H9 (cell line): Measurements from ENCODE around the gene CDHR5. TPM values are rescaled to one million over a fixed set of nuclear protein-coding genes. Genes with fewer than 3 reads are reported as not detected.

Experiments used
- DNase-seq: peaks from one replicate; pipeline ENCODE4 v3.0.0-alpha.2; 2017
- H2AFZ ChIP-seq: one replicate; pipeline ENCODE4 v1.6.1; 2013; ENCODE audit warnings: mild to moderate bottlenecking, low read length, control low read depth, moderate library complexity
- H2AK5ac ChIP-seq: 2 replicates; pipeline ENCODE4 v1.6.1; 2013; ENCODE audit warnings: low read length, control low read depth, mixed read lengths; ENCODE audit not compliant: insufficient read length
- H2BK120ac ChIP-seq: one replicate; pipeline ENCODE4 v1.6.1; 2013; ENCODE audit warnings: low read depth, mild to moderate bottlenecking, low read length, control low read depth, inconsistent platforms; ENCODE audit not compliant: poor library complexity, severe bottlenecking
- H2BK12ac ChIP-seq: 2 replicates; pipeline ENCODE4 v1.6.1; 2013; ENCODE audit warnings: low read length, control low read depth, mixed read lengths, low read depth; ENCODE audit not compliant: insufficient read length
- H2BK15ac ChIP-seq: 2 replicates; pipeline ENCODE4 v1.6.1; 2013; ENCODE audit warnings: low read depth, low read length, control low read depth
- H2BK20ac ChIP-seq: one replicate; pipeline ENCODE4 v1.6.1; 2013; ENCODE audit warnings: low read depth, mild to moderate bottlenecking, low read length, control low read depth, inconsistent platforms; ENCODE audit not compliant: poor library complexity, severe bottlenecking
- H2BK5ac ChIP-seq: 2 replicates; pipeline ENCODE4 v1.6.1; 2013; ENCODE audit warnings: low read length, control low read depth, mixed read lengths; ENCODE audit not compliant: insufficient read length
- H3K14ac ChIP-seq: 2 replicates; pipeline ENCODE4 v1.6.1; 2013; ENCODE audit warnings: low read length, control low read depth; ENCODE audit not compliant: insufficient read depth
- H3K18ac ChIP-seq: 2 replicates; pipeline ENCODE4 v1.6.1; 2013; ENCODE audit warnings: low read depth, mild to moderate bottlenecking, mixed read lengths, low read length, control low read depth; ENCODE audit not compliant: insufficient read length
- H3K23ac ChIP-seq: 2 replicates; pipeline ENCODE4 v1.6.1; 2013; ENCODE audit warnings: low read length, control low read depth, mixed read lengths, low read depth; ENCODE audit not compliant: insufficient read length
- H3K23me2 ChIP-seq: 2 replicates; pipeline ENCODE4 v1.6.1; 2013; ENCODE audit warnings: low read depth, mild to moderate bottlenecking, mixed read lengths, low read length, control low read depth; ENCODE audit not compliant: insufficient read length, poor library complexity, severe bottlenecking
- H3K27ac ChIP-seq: 2 replicates; pipeline ENCODE4 v1.5.1; 2013; ENCODE audit warnings: low read length, control low read depth, mixed read lengths, low read depth; ENCODE audit not compliant: insufficient read length
- H3K27me3 ChIP-seq: 2 replicates; pipeline ENCODE4 v1.6.1; 2013; ENCODE audit warnings: low read length, control low read depth, inconsistent platforms; ENCODE audit not compliant: insufficient read depth
- H3K4ac ChIP-seq: 2 replicates; pipeline ENCODE4 v1.6.1; 2013; ENCODE audit warnings: low read depth, mild to moderate bottlenecking, control low read depth, inconsistent platforms, low read length, moderate library complexity
- H3K4me1 ChIP-seq: 2 replicates; pipeline ENCODE4 v1.6.1; 2013; ENCODE audit warnings: low read length, control low read depth, inconsistent platforms; ENCODE audit not compliant: insufficient read depth
- H3K4me2 ChIP-seq: 2 replicates; pipeline ENCODE4 v1.6.1; 2013; ENCODE audit warnings: low read length, control low read depth, mixed read lengths; ENCODE audit not compliant: insufficient read length, insufficient read depth
- H3K56ac ChIP-seq: 2 replicates; pipeline ENCODE4 v1.6.1; 2013; ENCODE audit warnings: low read depth, mild to moderate bottlenecking, mixed read lengths, low read length, control low read depth; ENCODE audit not compliant: insufficient read length
- H3K79me1 ChIP-seq: 2 replicates; pipeline ENCODE4 v1.6.1; 2013; ENCODE audit warnings: low read depth, mild to moderate bottlenecking, moderate library complexity, low read length, control low read depth, inconsistent platforms; ENCODE audit not compliant: insufficient read depth, poor library complexity, severe bottlenecking
- H3K79me2 ChIP-seq: 2 replicates; pipeline ENCODE4 v1.6.1; 2013; ENCODE audit warnings: low read length, control low read depth, inconsistent platforms; ENCODE audit not compliant: insufficient read depth
- H3K9ac ChIP-seq: 2 replicates; pipeline ENCODE4 v1.6.1; 2013; ENCODE audit warnings: low read length, control low read depth, mixed read lengths; ENCODE audit not compliant: insufficient read length; ENCODE audit errors: extremely low read depth
- H3K9me3 ChIP-seq: one replicate; pipeline ENCODE4 v1.6.1; 2013; ENCODE audit warnings: low read depth, low read length, inconsistent platforms; ENCODE audit not compliant: control insufficient read depth
- H3T11ph ChIP-seq: one replicate; pipeline ENCODE4 v1.6.1; 2013; ENCODE audit warnings: mild to moderate bottlenecking, low read length, control low read depth, inconsistent platforms
- H4K20me1 ChIP-seq: one replicate; pipeline ENCODE4 v1.6.1; 2013; ENCODE audit not compliant: control insufficient read depth, insufficient read length, insufficient read depth
- H4K5ac ChIP-seq: 2 replicates; pipeline ENCODE4 v1.6.1; 2013; ENCODE audit warnings: low read depth, mild to moderate bottlenecking, mixed read lengths, low read length, control low read depth; ENCODE audit not compliant: insufficient read length
- H4K8ac ChIP-seq: replicated peaks from 2 replicates; pipeline ENCODE4 v1.6.1; 2013; ENCODE audit warnings: low read length, control low read depth, mixed read lengths, low read depth; ENCODE audit not compliant: insufficient read length
- H4K91ac ChIP-seq: 2 replicates; pipeline ENCODE4 v1.6.1; 2013; ENCODE audit warnings: low read depth, mild to moderate bottlenecking, moderate library complexity, mixed read lengths, low read length, control low read depth; ENCODE audit not compliant: insufficient read length
- H3K27ac Mint-ChIP-seq, 3 experiments: 2 replicates in 2 of 3; 3 replicates in 1 of 3; pipeline ENCODE4 v1.8.0; 2020 to 2021; ENCODE audit warnings: mixed read lengths in 3 of 3, mild to moderate bottlenecking in 1 of 3, moderate library complexity in 1 of 3
- H3K27me3 Mint-ChIP-seq: 2 replicates; pipeline ENCODE4 v1.8.0; 2021; ENCODE audit warnings: low read depth, mild to moderate bottlenecking, moderate library complexity, mixed read lengths
- H3K36me3 Mint-ChIP-seq, 3 experiments: 2 replicates in 2 of 3; 3 replicates in 1 of 3; pipeline ENCODE4 v1.8.0; 2020 to 2021; ENCODE audit warnings: low read depth in 3 of 3, mixed read lengths in 3 of 3; ENCODE audit not compliant: insufficient read depth in 1 of 3
- H3K4me1 Mint-ChIP-seq, 2 experiments: 2 replicates each; pipeline ENCODE4 v1.8.0; 2020; ENCODE audit warnings: mixed read lengths in 2 of 2
- H3K4me3 Mint-ChIP-seq, 2 experiments: 2 replicates in 1 of 2; 3 replicates in 1 of 2; pipeline ENCODE4 v1.8.0; 2020 to 2021; ENCODE audit warnings: mild to moderate bottlenecking in 2 of 2, mixed read lengths in 2 of 2, moderate library complexity in 1 of 2
- H3K9me3 Mint-ChIP-seq, 2 experiments: 2 replicates in 1 of 2; 3 replicates in 1 of 2; pipeline ENCODE4 v1.8.0; 2020; ENCODE audit warnings: mild to moderate bottlenecking in 2 of 2, mixed read lengths in 2 of 2, moderate library complexity in 1 of 2
- WGBS: extraction: QIAGEN DNeasy Blood & Tissue Kit; methylation state at CpG from one replicate; pipeline ENCODE4 v1.1.7; 2013; ENCODE audit warnings: missing lambda C conversion rate, low lambda C conversion rate, mixed read lengths; ENCODE audit not compliant: insufficient read length; ENCODE audit errors: extremely low coverage; 5-methylcytosine and 5-hydroxymethylcytosine counted together
- total RNA-seq: library from RNA; stranded (reverse); gene quantifications from 2 replicates; pipeline ENCODE4 v1.2.1, GENCODE V29; 2021
- TF ChIP-seq, protein P1 (sequence below): fragments of 200-600 bp; sonication (generic); conservative IDR thresholded peaks from 3 replicates; pipeline ENCODE4 v1.8.0; 2021; ENCODE audit warnings: antibody characterized with exemption, mild to moderate bottlenecking

Gene CDHR5
- total RNA-seq, 1 experiment from 2014 or later: not detected

DNA sequence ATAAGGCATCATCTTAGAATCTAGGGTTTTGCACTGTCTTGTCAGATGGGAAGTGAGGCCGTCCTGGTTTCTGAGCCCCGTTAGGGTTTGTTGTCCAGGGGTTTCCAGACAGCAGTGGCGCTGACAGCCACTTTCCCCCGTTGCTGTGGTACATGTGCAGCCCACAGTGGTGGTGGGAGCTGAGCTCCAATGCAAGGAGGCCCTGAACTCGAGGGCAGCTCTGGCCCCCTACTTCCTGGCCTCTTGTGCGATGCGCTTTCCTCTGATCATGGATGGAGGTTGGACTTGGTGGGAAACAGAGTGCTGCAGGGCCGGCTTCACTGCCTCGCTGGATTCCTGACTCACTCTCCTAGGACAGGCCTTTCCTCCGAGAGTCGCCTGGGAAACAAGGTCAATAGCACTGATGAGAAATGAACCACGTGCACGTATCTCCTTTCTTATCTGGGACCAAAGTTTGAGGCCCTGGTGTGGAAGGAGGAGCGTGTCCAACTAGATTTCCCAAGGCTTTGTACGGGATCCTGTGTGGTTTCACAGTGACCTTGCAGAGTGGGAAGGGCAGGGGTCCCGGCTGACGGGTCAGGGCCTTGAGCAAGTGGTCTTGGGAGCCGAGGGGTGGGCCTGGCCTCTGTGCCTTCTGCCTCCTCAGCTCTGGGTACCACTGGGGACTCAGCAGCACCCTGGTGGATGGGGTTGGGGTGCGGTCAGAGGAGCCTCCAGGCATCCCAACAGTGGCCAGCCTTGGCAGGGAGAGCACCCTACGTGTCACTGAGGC lies 44.7 kb downstream of the CDHR5 start:
- peaks cover 13 to 39% (median 33%) of the 10 kb centered on the region in 3 experiments; a peak in 6 of 7 replicates for H3K36me3 Mint-ChIP-seq
- H3K18ac ChIP-seq: no peak overlapping the region
- peaks cover 42% of the 10 kb centered on the region; the same call in 1 of the 2 replicates for H3K79me2 ChIP-seq
- no peak overlapping the region for H2BK20ac ChIP-seq
- H3K56ac ChIP-seq: no peak overlapping the region
- H4K8ac ChIP-seq: no peak overlapping the region
- H2AK5ac ChIP-seq: no peak overlapping the region
- H3K4me3 Mint-ChIP-seq: no peak overlapping the region
- no peak overlapping the region for H2BK5ac ChIP-seq
- H3K27ac Mint-ChIP-seq: peak overlapping the region in 1 of 3 experiments; percentile 34; a peak in 1 of 7 replicates
- H3K4me1 ChIP-seq: no peaks in the 10 kb centered on the region
- no peak overlapping the region for H3K4ac ChIP-seq
- H3K14ac ChIP-seq: no peak overlapping the region
- H4K5ac ChIP-seq: no peak overlapping the region
- no peak overlapping the region for H3T11ph ChIP-seq
- H3K9me3 ChIP-seq: no peaks in the 10 kb centered on the region
- H3K23me2 ChIP-seq: peaks cover 10% of the 10 kb centered on the region
- WGBS: no CpG with 5 or more reads among the region's 20 CpGs
- peaks cover 3% of the 10 kb centered on the region for H4K20me1 ChIP-seq
- peaks cover 12 to 18% of the 10 kb centered on the region in 2 experiments for H3K4me1 Mint-ChIP-seq
- no peak overlapping the region for H3K4me2 ChIP-seq
- no peak overlapping the region for H4K91ac ChIP-seq
- no peak overlapping the region for H3K9ac ChIP-seq
- TF ChIP-seq, protein P1, sequence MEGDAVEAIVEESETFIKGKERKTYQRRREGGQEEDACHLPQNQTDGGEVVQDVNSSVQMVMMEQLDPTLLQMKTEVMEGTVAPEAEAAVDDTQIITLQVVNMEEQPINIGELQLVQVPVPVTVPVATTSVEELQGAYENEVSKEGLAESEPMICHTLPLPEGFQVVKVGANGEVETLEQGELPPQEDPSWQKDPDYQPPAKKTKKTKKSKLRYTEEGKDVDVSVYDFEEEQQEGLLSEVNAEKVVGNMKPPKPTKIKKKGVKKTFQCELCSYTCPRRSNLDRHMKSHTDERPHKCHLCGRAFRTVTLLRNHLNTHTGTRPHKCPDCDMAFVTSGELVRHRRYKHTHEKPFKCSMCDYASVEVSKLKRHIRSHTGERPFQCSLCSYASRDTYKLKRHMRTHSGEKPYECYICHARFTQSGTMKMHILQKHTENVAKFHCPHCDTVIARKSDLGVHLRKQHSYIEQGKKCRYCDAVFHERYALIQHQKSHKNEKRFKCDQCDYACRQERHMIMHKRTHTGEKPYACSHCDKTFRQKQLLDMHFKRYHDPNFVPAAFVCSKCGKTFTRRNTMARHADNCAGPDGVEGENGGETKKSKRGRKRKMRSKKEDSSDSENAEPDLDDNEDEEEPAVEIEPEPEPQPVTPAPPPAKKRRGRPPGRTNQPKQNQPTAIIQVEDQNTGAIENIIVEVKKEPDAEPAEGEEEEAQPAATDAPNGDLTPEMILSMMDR: no peak
- H3K79me1 ChIP-seq: peaks cover 14% of the 10 kb centered on the region
- no peaks in the 10 kb centered on the region; the same call in 1 of the 2 replicates for H3K27me3 ChIP-seq
- no peak overlapping the region for H3K27ac ChIP-seq
- H2BK120ac ChIP-seq: no peak overlapping the region
- no peaks in the 10 kb centered on the region for H3K9me3 Mint-ChIP-seq
- no peak overlapping the region for H2BK12ac ChIP-seq
- H2AFZ ChIP-seq: no peak overlapping the region
- DNase-seq: no peak
- peaks cover 3% of the 10 kb centered on the region for H3K27me3 Mint-ChIP-seq
- H3K23ac ChIP-seq: no peak overlapping the region
- H2BK15ac ChIP-seq: no peak overlapping the region
